ENCODE results near the gene MYOT. TPM values are rescaled to one million over a fixed set of nuclear protein-coding genes. Genes with fewer than 3 reads are reported as not detected.
A peak's percentile ranks its signal among the peaks of the same experiment; 100 is the strongest.
"Not testable (repeated sequence)": the region's sequence is repeated elsewhere in the genome, so short reads cannot be mapped to it uniquely, and the experiment has no call there.

MYOT gene
- total RNA-seq, 4 donors from 2014 or later: 16.1 to 52.0 (median 24.3) TPM

GRCh38 chr5:137847687-137848086 lies 20.0 kb upstream of the MYOT start:
- Histone ChIP-seq H3K27me3 (no peaks in the 10 kb centered on the region), H3K27ac (peak overlapping the region in 2 of 4 donors; percentile 9 to 53), H3K4me3 (no peak overlapping the region), H3K4me1 (peaks cover 0 to 12% (median 0%) of the 10 kb centered on the region in 4 donors), H3K9me3 (no peaks in the 10 kb centered on the region), H3K36me3 (peaks cover 0 to 3% (median 0%) of the 10 kb centered on the region in 3 donors)
- TF ChIP-seq CTCF (IDR thresholded peaks at IDR 0.05): no peak
- TF ChIP-seq EP300 (IDR thresholded peaks at IDR 0.05): no peak
- TF ChIP-seq POLR2A (IDR thresholded peaks at IDR 0.05): no peak
- 62 to 65% methylated on average over 6 of the region's 6 CpGs for WGBS, 2 donors
- no peak for DNase-seq (ENCODE audit: low spot score in 2 of 2)

GRCh38 chr5:137853165-137853564 lies 14.5 kb upstream of the MYOT start:
- H3K4me1 ChIP-seq: peaks cover 0 to 30% (median 7%) of the 10 kb centered on the region in 4 donors
- not testable (repeated sequence) for H3K9me3 ChIP-seq; H3K4me3 ChIP-seq; DNase-seq (ENCODE audit: low spot score in 2 of 2); H3K27me3 ChIP-seq; H3K36me3 ChIP-seq; H3K27ac ChIP-seq

- Histone ChIP-seq H3K27me3 (no peaks in the 10 kb centered on the region), H3K4me1 (peaks cover 0 to 30% (median 7%) of the 10 kb centered on the region in 4 donors), H3K36me3 (no peaks in the 10 kb centered on the region), H3K27ac (peak overlapping the region in 2 of 4 donors; percentile 38 to 77), H3K4me3 (no peak overlapping the region), H3K9me3 (no peaks in the 10 kb centered on the region)
- 59 to 63% methylated on average over 3 of the region's 3 CpGs for WGBS, 2 donors
- TF ChIP-seq POLR2A (IDR thresholded peaks at IDR 0.05) (no peak), CTCF (IDR thresholded peaks at IDR 0.05) (no peak), EP300 (IDR thresholded peaks at IDR 0.05) (no peak)
- no peak for DNase-seq (ENCODE audit: low spot score in 2 of 2)
Measured at GRCh38 chr5:137856201-137856600, 11.5 kb upstream of the MYOT start.

- TF ChIP-seq POLR2A (IDR thresholded peaks at IDR 0.05) (no peak), CTCF (IDR thresholded peaks at IDR 0.05) (no peak), EP300 (IDR thresholded peaks at IDR 0.05) (no peak)
- no peaks in the 10 kb centered on the region for H3K9me3 ChIP-seq
- DNase-seq (ENCODE audit: low spot score in 2 of 2): no peak
- no peaks in the 10 kb centered on the region for H3K36me3 ChIP-seq
- peak overlapping the region in 2 of 4 donors; percentile 10 to 30 for H3K4me3 ChIP-seq
- H3K27me3 ChIP-seq: no peaks in the 10 kb centered on the region
- peaks cover 0 to 30% (median 7%) of the 10 kb centered on the region in 4 donors for H3K4me1 ChIP-seq
- WGBS, 2 donors: 63 to 64% methylated on average over 5 of the region's 5 CpGs
- peak overlapping the region in 3 of 4 donors; percentile 40 to 77 (median 65) for H3K27ac ChIP-seq
Measured at GRCh38 chr5:137856916-137857862, 10.5 kb upstream of the MYOT start.

GRCh38 chr5:137858223-137858916 lies 9.3 kb upstream of the MYOT start:
- DNase-seq (ENCODE audit: low spot score in 2 of 2): no peak
- H3K27ac ChIP-seq: peak overlapping the region; percentile 43 to 77 (median 58)
- WGBS, 2 donors: 15 to 19% methylated on average over 3 of the region's 3 CpGs
- no peaks in the 10 kb centered on the region for H3K9me3 ChIP-seq
- TF ChIP-seq POLR2A (IDR thresholded peaks at IDR 0.05) (no peak), CTCF (IDR thresholded peaks at IDR 0.05) (no peak), EP300 (IDR thresholded peaks at IDR 0.05) (no peak)
- H3K4me1 ChIP-seq: peaks cover 0 to 30% (median 7%) of the 10 kb centered on the region in 4 donors
- H3K36me3 ChIP-seq: no peaks in the 10 kb centered on the region
- peak overlapping the region in 3 of 4 donors; percentile 10 to 30 (median 17) for H3K4me3 ChIP-seq
- H3K27me3 ChIP-seq: no peaks in the 10 kb centered on the region

All from tibial nerve (tissue), 4 donors.